WTC11 (cell line): ENCODE results near the gene OSM. TPM values are rescaled to one million over a fixed set of nuclear protein-coding genes. Genes with fewer than 3 reads are reported as not detected.

Experiments
- ATAC-seq: fragments of 200-7000 bp; cut with Tn5 transposase; 2 replicates; pipeline ENCODE4 v1.10.0; 2021; ENCODE audit warnings: mild to moderate bottlenecking, moderate library complexity
- CTCF ChIA-PET: fragments of 300-600 bp; sonication (Branson Sonifier 250); formaldehyde crosslinking; loops from one replicate; lab custom pipeline; 2021; ENCODE audit warnings: antibody characterized with exemption; lab: Charles Lee
- POLR2A ChIA-PET: fragments of 350-600 bp; sonication (Branson Sonifier 250); formaldehyde crosslinking; loops from one replicate; lab custom pipeline; 2021; ENCODE audit warnings: antibody characterized with exemption; lab: Charles Lee
- DNase-seq: peaks from one replicate; pipeline ENCODE4 v3.0.0; 2021; ENCODE audit warnings: low spot score
- H3K27ac Mint-ChIP-seq: 2 replicates; pipeline ENCODE4 v1.8.0; 2021; ENCODE audit warnings: mixed read lengths
- H3K27me3 Mint-ChIP-seq: 2 replicates; pipeline ENCODE4 v1.8.0; 2021; ENCODE audit warnings: low read depth, mild to moderate bottlenecking, moderate library complexity, mixed read lengths
- H3K36me3 Mint-ChIP-seq: 2 replicates; pipeline ENCODE4 v1.8.0; 2021; ENCODE audit warnings: mixed read lengths
- H3K4me1 Mint-ChIP-seq: 2 replicates; pipeline ENCODE4 v1.8.0; 2022; ENCODE audit warnings: mixed read lengths
- H3K4me3 Mint-ChIP-seq: 2 replicates; pipeline ENCODE4 v1.8.0; 2021; ENCODE audit warnings: mild to moderate bottlenecking, moderate library complexity, mixed read lengths
- H3K9me3 Mint-ChIP-seq: 2 replicates; pipeline ENCODE4 v1.8.0; 2021; ENCODE audit warnings: mixed read lengths
- CDX4 ChIP-seq: fragments of 250-450 bp; sonication (Bioruptor Pico); IDR thresholded peaks from 2 replicates; pipeline ENCODE4 v1.9.0; 2021; ENCODE audit warnings: moderate library complexity, mild to moderate bottlenecking, inconsistent platforms, borderline replicate concordance
- E2F1 ChIP-seq: sonication (generic); formaldehyde crosslinking; IDR thresholded peaks from 2 replicates; pipeline ENCODE4 v1.8.0; 2022; ENCODE audit warnings: mild to moderate bottlenecking, missing genetic modification reagents
- GABPB1 ChIP-seq: sonication (generic); formaldehyde crosslinking; IDR thresholded peaks from 2 replicates; pipeline ENCODE4 v1.8.1; 2023; ENCODE audit warnings: mild to moderate bottlenecking, missing genetic modification reagents
- GRHL2 ChIP-seq: fragments of 250-450 bp; sonication (Bioruptor Pico); IDR thresholded peaks from 2 replicates; pipeline ENCODE4 v1.8.0; 2022; ENCODE audit warnings: mild to moderate bottlenecking, moderate library complexity; ENCODE audit not compliant: insufficient replicate concordance, severe bottlenecking
- HMGA2 ChIP-seq: fragments of 250-450 bp; sonication (Bioruptor Pico); IDR thresholded peaks from 2 replicates; pipeline ENCODE4 v1.4.0; 2021; ENCODE audit warnings: mild to moderate bottlenecking, moderate library complexity
- JAZF1 ChIP-seq: fragments of 250-450 bp; sonication (Bioruptor Pico); IDR thresholded peaks from 2 replicates; pipeline ENCODE4 v1.9.0; 2021; ENCODE audit warnings: moderate library complexity, mild to moderate bottlenecking, inconsistent platforms
- JUN ChIP-seq: sonication (generic); formaldehyde crosslinking; IDR thresholded peaks from 2 replicates; pipeline ENCODE4 v1.8.0; 2023; ENCODE audit warnings: mild to moderate bottlenecking, missing genetic modification reagents
- RELA ChIP-seq: sonication (generic); formaldehyde crosslinking; IDR thresholded peaks from 2 replicates; pipeline ENCODE4 v1.8.1; 2022; ENCODE audit warnings: missing genetic modification reagents, mild to moderate bottlenecking, borderline replicate concordance
- SOX15 ChIP-seq: fragments of 250-450 bp; sonication (Bioruptor Pico); IDR thresholded peaks from 2 replicates; pipeline ENCODE4 v1.9.0; 2021; ENCODE audit warnings: mild to moderate bottlenecking
- TP53 ChIP-seq: sonication (generic); formaldehyde crosslinking; IDR thresholded peaks from 2 replicates; pipeline ENCODE4 v1.8.1; 2023; ENCODE audit warnings: mild to moderate bottlenecking, missing genetic modification reagents
- ZBTB21 ChIP-seq: sonication (generic); formaldehyde crosslinking; IDR thresholded peaks from 2 replicates; pipeline ENCODE4 v1.8.1; 2023; ENCODE audit warnings: mild to moderate bottlenecking, missing genetic modification reagents, borderline replicate concordance
- ZMAT4 ChIP-seq: fragments of 250-450 bp; sonication (Bioruptor Pico); IDR thresholded peaks from 2 replicates; pipeline ENCODE4 v1.9.0; 2021; ENCODE audit warnings: mild to moderate bottlenecking
- ZNF121 ChIP-seq: sonication (generic); formaldehyde crosslinking; IDR thresholded peaks from 2 replicates; pipeline ENCODE4 v1.8.0; 2023; ENCODE audit warnings: missing genetic modification reagents
- ZNF416 ChIP-seq: fragments of 250-450 bp; sonication (Bioruptor Pico); IDR thresholded peaks from 2 replicates; pipeline ENCODE4 v1.9.0; 2021; ENCODE audit warnings: mild to moderate bottlenecking, inconsistent platforms
- ZNF532 ChIP-seq: fragments of 250-450 bp; sonication (Bioruptor Pico); IDR thresholded peaks from 2 replicates; pipeline ENCODE4 v1.9.0; 2021; ENCODE audit warnings: mild to moderate bottlenecking, borderline replicate concordance
- total RNA-seq: library from RNA; stranded (reverse); gene quantifications from 3 replicates; pipeline ENCODE4 v1.2.3, GENCODE V29; 2021

The OSM gene
- total RNA-seq, 1 experiment from 2014 or later = not detected

- TF ChIP-seq GABPB1 (CRISPR knock-in tag) (no peak), ZMAT4 (CRISPR knock-in tag) (no peak)
These were observed 40.3 kb downstream of the OSM start (continued) for GRCh38 chr22:30226192-30226832.

- no peak for DNase-seq
- ChIA-PET CTCF (interaction anchor here (1.7 kb wide), 1 partner anchor 11 kb away, joined by 5 read pairs; no protein-coding TSS in a partner anchor), POLR2A (interaction anchor here (0.6 kb wide), 1 partner anchor 644 kb away, joined by 9 read pairs; no protein-coding TSS in a partner anchor)
- Mint-ChIP-seq H3K27me3 (no peaks in the 10 kb centered on the region), H3K4me3 (no peak overlapping the region), H3K27ac (no peak overlapping the region), H3K4me1 (peaks cover 14% of the 10 kb centered on the region), H3K9me3 (no peaks in the 10 kb centered on the region), H3K36me3 (no peaks in the 10 kb centered on the region)
- ATAC-seq = no peak
- no peak for TF ChIP-seq RELA (CRISPR knock-in tag)
- no peak for TF ChIP-seq CDX4 (CRISPR knock-in tag)
- no peak for TF ChIP-seq ZBTB21 (CRISPR knock-in tag)
- TF ChIP-seq HMGA2 = no peak
- TF ChIP-seq ZNF532 (CRISPR knock-in tag) = no peak
- TF ChIP-seq E2F1 = no peak
These were observed 41.3 kb downstream of the OSM start for GRCh38 chr22:30225220-30225927.

GRCh38 chr22:30224161-30224857 is 42.3 kb downstream of the OSM start:
- H3K36me3 Mint-ChIP-seq = no peaks in the 10 kb centered on the region
- peaks cover 14% of the 10 kb centered on the region for H3K4me1 Mint-ChIP-seq
- CTCF ChIA-PET = interaction anchor here (1.0 to 1.7 kb wide), 2 partner anchors 10 to 116 kb away, joined by 5 read pairs; no protein-coding TSS in a partner anchor
- no peak for DNase-seq
- no peak for TF ChIP-seq ZNF532 (CRISPR knock-in tag)
- TF ChIP-seq TP53 (CRISPR knock-in tag) = no peak
- no peak for TF ChIP-seq ZNF416 (CRISPR knock-in tag)
- TF ChIP-seq ZNF121 (CRISPR knock-in tag) = no peak
- no peak for TF ChIP-seq GRHL2 (CRISPR knock-in tag)
- no peak for TF ChIP-seq SOX15
- TF ChIP-seq JAZF1 (CRISPR knock-in tag) = no peak
- no peak for TF ChIP-seq JUN
- no peak for TF ChIP-seq HMGA2
- H3K27ac Mint-ChIP-seq = no peak overlapping the region
- ATAC-seq = peak; percentile 76
- peaks cover 3% of the 10 kb centered on the region; the same call in 1 of the 2 replicates for H3K27me3 Mint-ChIP-seq
- H3K9me3 Mint-ChIP-seq = no peaks in the 10 kb centered on the region
- no peak overlapping the region for H3K4me3 Mint-ChIP-seq
- POLR2A ChIA-PET = interaction anchor here (0.7 kb wide), 1 partner anchor 22 kb away, joined by 3 read pairs; no protein-coding TSS in a partner anchor
